WI38 (cell line): ENCODE data around the gene TCF4.

ENCODE experiments used
- H3K4me3 ChIP-seq: 2 replicates; pipeline ENCODE4 v1.5.1; 2011; ENCODE audit warnings: low read depth, mild to moderate bottlenecking, control low read depth, low read length
- TF ChIP-seq, protein P1 (sequence below): IDR thresholded peaks from 2 replicates; pipeline ENCODE4 v1.5.1; 2012; ENCODE audit warnings: low read depth, mild to moderate bottlenecking, control low read depth, low read length

Gene TCF4

GRCh38 chr18:55220523-55220922 lies 367.5 kb downstream of the TCF4 start:
- H3K4me3 ChIP-seq, result no peak overlapping the region
- TF ChIP-seq, protein P1, sequence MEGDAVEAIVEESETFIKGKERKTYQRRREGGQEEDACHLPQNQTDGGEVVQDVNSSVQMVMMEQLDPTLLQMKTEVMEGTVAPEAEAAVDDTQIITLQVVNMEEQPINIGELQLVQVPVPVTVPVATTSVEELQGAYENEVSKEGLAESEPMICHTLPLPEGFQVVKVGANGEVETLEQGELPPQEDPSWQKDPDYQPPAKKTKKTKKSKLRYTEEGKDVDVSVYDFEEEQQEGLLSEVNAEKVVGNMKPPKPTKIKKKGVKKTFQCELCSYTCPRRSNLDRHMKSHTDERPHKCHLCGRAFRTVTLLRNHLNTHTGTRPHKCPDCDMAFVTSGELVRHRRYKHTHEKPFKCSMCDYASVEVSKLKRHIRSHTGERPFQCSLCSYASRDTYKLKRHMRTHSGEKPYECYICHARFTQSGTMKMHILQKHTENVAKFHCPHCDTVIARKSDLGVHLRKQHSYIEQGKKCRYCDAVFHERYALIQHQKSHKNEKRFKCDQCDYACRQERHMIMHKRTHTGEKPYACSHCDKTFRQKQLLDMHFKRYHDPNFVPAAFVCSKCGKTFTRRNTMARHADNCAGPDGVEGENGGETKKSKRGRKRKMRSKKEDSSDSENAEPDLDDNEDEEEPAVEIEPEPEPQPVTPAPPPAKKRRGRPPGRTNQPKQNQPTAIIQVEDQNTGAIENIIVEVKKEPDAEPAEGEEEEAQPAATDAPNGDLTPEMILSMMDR, result no peak

GRCh38 chr18:55219823-55220222 lies 368.2 kb downstream of the TCF4 start:
- H3K4me3 ChIP-seq, result no peak overlapping the region
- TF ChIP-seq, protein P1, result no peak

GRCh38 chr18:55219059-55219458 lies 368.9 kb downstream of the TCF4 start:
- TF ChIP-seq, protein P1, result no peak
- no peak overlapping the region for H3K4me3 ChIP-seq

GRCh38 chr18:55214969-55215368 lies 373.0 kb downstream of the TCF4 start:
- no peak overlapping the region for H3K4me3 ChIP-seq
- TF ChIP-seq, protein P1, result no peak

GRCh38 chr18:55214534-55214933 lies 373.5 kb downstream of the TCF4 start:
- TF ChIP-seq, protein P1, result no peak
- H3K4me3 ChIP-seq, result no peak overlapping the region

DNA sequence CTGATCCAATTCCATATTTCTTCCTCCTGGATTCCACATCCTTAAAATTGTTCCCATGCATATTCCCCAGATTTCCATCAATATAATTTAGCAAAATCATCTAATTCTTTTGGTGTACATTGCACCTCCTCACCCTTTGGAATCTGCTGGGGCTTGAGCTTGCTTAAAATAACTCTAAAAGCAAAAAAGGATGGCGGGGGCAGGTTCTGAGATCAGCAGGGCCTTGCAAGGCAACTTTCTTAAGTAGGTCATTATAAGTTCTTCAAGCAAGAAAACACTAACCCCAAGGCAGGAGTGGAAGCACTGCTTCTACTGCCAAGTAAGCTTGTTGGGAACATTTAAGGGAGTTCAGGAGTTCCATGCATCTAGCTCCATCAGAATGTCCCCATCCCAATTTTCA lies 374.4 kb downstream of the TCF4 start:
- no peak overlapping the region for H3K4me3 ChIP-seq
- TF ChIP-seq, protein P1, result no peak

- TF ChIP-seq, protein P1, result no peak
- no peak overlapping the region for H3K4me3 ChIP-seq
Measured at GRCh38 chr18:55206927-55207326, 381.1 kb downstream of the TCF4 start.
